Suppressor macrophage treated with lipopolysaccharide for 4 hours (primary cell): ENCODE results near the gene RIMS1.

Experiments used
- DNase-seq: peaks from one replicate; pipeline ENCODE4 v3.0.0-alpha.2; 2020

Gene RIMS1

GRCh38 chr6:72418495-72418894 is 532.1 kb downstream of the RIMS1 start:
- no peak for DNase-seq

- DNase-seq = no peak
Measured at GRCh38 chr6:72419966-72420365, 533.6 kb downstream of the RIMS1 start.

- no peak for DNase-seq
Measured at GRCh38 chr6:72420409-72420808, 534.1 kb downstream of the RIMS1 start.

GRCh38 chr6:72421387-72421786 is 535.0 kb downstream of the RIMS1 start:
- DNase-seq = no peak

GRCh38 chr6:72422171-72422570 is 535.8 kb downstream of the RIMS1 start:
- DNase-seq = no peak

GRCh38 chr6:72424476-72424875 is 538.1 kb downstream of the RIMS1 start:
- DNase-seq = no peak

GRCh38 chr6:72425003-72425681 is 538.8 kb downstream of the RIMS1 start:
- no peak for DNase-seq

- no peak for DNase-seq
Measured at GRCh38 chr6:72440611-72441010, 554.3 kb downstream of the RIMS1 start.

GRCh38 chr6:72446430-72446829 is 560.1 kb downstream of the RIMS1 start:
- DNase-seq = no peak
